DMS79 treated with DMSO at 0.1 percent for 48 hours (cell line): ENCODE data around the gene MKX.
A peak's percentile ranks its signal among the peaks of the same experiment; 100 is the strongest.

ENCODE experiments used
- DNase-seq: peaks from one replicate; lab custom pipeline; 2025; lab: John Stamatoyannopoulos, UW

The MKX gene

DNA sequence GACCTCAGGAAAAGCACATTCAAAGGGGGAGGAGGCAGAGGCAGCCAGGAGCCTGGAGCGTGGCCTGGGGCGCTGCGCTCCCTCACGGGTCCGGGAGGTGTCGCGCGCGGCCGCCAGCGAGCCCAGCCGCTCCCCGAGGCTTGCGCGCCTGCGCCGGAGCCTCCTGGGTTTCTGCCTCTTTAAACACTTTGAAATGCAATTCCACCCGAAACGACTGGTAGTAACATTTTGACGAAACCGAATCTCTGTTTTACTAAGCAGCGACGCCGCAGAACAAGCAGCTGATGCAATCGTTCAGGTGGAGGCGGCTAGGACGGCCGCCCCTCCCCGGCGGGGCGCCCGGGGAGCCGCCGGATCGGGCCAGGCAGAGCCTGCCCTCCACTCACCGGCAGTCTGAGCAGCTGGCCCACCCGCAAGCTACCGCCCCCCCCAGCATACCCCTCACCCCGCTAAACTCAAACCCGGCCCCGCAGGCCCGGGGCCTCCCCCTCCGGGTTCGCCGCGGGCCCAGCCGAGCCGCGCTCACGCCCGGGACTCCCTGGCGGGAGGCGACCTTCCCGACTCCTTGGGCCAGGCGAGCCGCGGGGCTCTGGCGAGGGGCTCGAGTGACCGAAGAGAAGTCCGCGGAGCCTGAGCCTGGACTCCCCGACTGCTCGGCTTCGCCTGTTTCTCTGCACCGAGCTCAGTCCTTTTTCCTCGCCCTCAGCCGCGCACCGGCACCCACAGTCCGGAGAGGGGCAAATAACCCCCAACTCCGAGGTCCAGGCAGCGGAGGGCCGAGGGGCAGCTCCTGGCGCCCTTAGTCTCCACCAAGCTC lies 3.2 kb downstream of the MKX start:
- DNase-seq = peak; percentile 24

DNA sequence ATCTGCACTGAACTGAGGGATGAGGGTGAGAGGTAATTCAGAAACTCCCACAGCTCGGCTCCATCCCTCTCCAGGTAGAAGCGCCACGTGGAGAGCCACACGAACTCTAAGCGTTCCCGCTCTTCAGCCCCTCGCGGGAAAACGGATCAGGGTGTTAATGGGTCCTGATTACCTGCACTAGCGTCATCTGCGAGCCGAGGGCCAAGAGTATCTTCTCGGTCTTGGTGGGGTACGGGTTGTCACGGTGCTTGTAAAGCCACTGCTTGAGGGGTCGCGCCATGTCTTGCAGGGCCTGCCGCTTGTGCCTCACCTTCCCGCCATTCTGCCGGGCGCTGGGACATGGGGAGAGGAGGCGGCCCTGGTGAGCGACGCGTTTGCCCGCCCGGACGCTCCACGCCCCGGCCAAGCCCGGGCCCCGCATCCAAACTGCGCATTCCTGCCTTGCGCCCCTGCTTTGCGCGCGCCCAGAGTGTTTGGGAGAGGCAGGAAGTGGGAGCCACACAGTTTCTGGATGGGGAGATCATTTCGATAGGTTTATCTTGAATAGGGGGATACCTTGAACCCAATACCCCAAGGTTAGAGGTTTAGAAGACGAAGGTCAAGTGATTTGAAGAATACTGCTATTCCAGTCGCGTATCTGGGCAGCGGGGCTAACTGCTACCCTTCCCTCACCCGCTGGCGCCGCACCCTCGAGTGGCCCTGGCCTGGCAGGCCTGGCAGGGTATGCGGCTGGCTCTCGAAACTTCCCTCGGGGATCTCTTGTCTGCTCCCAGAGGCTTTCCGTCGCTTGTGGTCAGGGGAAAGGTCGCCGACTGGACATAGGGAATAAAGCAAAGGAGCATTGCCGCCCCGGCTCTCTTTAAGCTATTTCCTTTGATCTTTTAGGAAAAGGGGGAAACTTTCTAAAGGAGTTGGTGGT lies 4.2 kb downstream of the MKX start:
- no peak for DNase-seq

DNA sequence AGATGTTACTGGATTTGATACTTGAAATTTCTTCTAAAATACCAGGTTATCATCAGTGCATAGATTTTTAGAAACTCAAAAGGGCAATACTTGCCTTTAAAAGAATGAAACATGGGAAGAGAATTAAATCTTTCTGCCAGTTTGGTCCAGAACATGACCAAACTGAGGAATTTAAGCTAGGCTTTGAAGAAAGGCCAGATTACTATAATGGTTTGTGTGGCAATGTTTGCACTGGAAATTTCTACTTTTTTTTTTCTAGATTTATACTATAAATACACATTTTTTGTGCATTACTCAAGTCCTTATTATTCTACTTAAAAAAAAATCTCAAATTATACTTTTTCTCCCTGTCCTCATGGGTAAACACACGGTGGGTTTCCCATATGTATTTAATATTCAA lies 9.2 kb downstream of the MKX start:
- DNase-seq = no peak

DNA sequence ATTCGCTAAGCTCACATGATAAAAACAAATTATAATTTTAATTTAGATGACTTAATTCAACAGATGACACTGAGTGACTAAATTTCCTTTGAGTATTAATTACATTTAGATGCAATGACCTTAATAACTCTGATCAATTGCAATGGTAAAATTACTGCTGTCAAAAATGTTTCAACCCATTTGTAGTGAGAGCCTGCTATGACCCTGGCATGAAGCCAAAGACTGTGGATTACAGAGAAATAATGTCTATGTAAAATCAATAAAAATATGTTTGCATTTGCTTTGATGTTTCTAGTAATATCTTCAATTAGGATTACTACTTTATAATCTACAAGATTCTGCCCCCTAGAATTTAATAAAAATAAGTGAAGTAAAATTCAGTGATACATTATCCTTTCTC lies 15.6 kb downstream of the MKX start:
- DNase-seq = no peak

DNA sequence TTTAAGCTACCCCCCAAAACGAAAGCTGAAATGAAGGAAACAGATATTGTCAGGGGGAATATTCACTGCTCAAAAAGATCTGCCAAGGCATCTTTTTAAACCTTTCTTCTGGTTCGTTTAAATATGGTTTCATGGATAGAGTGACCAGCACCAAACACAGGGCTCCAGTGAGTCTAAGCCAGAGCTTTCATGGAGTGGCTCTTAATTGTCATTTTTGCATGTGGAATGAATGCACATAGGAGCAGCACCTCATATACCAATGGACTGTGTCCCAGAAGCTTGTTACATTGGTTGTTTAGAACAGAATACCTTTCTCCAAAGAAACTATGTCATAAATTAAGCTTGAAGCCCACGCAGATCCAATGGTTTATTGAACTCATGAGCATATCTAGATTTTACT lies 17.3 kb downstream of the MKX start:
- DNase-seq = no peak

DNA sequence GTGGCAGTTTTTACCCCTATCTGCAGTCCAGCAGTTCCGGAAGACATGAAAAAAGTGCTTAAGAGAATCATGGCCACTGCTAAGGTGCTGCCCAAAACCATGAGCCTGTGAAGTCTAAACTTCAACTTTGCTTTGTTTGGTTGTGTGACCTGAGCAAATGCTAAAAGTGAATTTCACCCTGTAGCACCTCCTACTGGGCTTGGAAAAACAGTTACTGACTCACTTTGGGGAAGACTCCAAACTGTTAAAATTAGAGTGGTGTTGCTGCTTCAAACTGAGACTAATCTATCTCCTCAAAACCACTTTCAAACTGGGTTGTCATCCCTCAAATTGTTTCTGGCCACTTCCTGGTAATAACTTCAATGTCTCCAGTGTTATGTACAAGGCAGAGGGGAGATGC lies 21.3 kb downstream of the MKX start:
- no peak for DNase-seq

DNA sequence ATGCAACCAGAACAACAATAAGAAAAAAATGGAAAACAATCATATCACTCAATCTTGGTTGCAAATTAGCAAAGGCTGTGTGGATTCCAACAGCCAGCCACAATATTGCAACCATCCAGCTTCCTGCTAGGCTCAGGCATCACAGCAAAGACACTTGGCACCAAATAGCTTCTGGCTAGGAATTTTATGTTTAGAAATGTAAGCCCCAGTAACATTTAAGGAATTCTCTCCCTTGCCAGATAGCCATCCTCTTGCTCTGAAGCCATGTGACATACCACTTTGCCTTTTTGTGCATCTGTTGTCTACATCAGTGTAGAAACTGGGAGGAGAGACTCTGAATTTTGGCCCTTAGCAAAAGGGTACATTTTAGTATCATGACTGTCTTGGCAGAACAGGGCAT lies 22.2 kb downstream of the MKX start:
- no peak for DNase-seq

DNA sequence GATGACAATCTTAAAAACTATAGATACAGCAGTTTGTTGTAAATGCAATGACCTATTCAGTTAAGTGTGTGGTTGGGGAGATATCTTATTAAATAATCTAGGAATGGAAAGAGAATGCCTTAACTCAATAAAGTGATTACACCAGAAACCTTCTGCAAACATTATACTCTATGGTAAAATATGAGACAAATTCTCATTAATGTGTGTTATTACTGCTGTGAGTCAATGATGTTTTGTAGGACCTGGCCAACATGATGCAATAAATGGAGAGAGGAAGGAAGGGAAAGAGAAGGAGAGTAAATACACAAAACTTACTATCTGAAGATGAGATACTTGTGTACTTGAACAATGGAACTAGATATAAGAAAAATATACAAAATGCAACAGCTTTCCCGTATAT lies 25.1 kb downstream of the MKX start:
- no peak for DNase-seq

DNA sequence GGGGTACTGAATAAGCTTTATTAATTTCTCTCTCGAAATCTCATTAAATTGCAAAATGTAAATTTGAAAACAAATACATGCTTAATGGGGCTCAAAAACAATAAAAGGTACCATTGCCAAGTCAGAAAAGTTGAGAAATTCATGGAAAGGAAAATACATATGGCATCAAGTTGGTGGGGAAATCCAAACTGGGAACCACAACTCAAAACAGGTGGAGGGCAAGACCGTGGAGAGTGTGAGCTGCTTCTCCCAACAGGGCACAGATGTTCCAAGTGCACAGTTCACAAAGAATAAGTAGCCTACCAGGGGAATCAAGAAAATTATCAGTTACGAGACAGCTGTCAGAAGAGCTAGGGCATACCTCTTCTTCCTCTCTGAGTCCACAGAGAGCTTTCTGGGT lies 26.6 kb downstream of the MKX start:
- DNase-seq = no peak

DNA sequence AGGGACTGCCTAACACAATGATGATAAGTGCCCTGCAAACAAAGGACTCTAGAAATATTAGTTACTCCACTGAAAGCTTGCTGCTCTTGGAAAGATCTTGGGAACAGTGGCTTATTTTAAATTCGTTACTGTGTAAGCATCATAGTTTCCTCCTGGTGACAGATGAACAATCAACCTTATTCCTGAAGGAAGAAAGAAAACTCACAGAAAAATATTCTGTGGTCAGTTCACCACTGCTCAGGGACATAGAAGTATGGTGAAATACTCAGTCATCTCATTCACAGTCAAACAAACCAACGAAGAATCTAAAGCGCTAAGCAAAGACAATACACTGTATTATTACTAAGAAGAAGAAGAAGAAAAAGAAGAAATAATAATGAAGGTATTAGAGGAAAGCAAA lies 27.8 kb downstream of the MKX start:
- no peak for DNase-seq

DNA sequence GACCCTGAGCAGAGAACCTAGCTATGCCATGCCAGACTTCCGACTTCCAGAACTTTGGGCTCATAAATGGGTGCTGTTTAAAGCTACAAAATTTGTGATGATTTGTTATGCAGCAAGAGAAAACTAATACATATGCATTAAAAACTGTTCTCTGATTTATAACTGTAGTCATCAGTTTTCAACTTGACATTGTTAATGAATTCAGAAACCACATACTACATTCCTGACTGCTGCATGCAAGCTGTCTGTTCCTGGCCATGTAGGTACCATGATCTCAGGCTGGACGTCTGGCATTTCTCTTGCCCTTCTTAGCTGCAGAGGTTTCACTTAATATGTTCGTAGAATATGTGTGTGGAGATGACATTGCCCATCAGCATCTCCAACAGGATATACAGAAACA lies 28.4 kb downstream of the MKX start:
- no peak for DNase-seq

DNA sequence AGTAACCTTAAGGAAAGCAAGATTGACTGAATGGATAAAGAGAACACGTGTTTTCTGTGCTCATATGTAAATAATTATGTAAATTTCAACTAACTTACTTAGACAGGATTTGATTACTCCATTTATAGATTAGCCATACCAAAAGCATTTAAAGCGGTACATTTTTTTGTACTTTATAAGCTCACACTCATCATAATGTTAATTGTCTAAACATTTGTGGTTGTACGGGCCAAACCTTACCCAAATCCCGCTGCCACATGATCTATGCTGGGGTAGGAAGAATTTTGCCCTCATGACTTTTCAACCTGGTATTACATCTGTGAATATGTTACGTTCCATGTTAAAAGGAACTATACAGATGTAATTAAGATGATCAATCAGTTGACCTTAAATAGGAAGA lies 29.1 kb downstream of the MKX start:
- DNase-seq = no peak

DNA sequence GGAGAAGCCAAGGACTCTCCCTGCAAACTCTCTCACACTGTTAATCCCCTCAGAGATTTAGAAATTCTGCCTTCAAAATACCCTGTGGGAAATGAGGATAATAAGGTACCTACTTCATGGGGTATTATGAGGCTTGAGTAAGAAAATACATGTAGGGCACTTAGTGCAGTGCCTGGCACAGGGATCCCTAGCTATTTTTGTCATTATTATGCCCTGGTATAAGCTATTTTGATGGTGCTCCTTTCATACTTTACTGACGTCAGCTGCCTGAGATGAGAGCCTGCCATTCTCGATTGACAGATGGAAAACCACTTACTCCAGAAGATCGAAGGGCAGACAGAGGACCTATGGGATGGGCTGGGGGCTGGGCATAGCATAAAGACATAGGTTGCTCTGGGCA lies 30.1 kb downstream of the MKX start:
- no peak for DNase-seq

DNA sequence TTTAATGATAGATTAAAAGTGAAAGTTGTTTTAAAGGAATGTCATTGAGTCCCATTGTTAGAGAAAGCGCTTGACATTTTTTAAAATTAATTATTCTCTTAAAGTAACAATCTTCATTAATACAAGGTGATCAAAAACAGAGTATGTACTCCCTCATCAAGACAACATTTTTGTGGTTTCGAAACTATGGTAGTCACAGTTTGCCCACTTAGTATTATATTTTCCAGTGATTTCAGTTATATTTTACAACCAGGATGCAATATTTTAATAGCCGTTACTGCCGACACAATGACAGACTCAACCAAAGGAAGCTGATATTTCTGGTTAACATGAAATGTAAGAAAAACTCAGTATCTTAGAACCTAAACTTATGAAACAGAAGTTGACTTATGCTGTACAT lies 31.3 kb downstream of the MKX start:
- DNase-seq = no peak

DNA sequence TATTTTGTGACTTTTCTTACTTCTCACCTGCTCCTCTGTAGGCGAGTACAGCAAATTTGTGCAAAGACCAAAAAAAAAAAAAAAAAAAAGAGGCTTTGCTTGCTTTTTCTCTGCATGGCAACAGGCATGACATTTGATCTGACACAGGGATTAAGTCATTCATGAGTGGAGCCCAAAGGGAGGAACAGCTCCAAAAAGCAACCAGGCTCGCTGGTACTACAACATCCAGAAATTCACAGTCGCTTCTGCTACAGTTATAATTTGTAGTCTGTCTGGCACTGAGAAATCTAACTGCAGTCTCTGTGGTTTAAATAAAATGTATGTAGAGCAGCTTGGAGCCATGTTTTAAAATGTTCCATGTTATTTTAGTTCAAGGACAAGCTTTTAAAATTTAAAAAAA lies 31.7 kb downstream of the MKX start:
- no peak for DNase-seq

DNA sequence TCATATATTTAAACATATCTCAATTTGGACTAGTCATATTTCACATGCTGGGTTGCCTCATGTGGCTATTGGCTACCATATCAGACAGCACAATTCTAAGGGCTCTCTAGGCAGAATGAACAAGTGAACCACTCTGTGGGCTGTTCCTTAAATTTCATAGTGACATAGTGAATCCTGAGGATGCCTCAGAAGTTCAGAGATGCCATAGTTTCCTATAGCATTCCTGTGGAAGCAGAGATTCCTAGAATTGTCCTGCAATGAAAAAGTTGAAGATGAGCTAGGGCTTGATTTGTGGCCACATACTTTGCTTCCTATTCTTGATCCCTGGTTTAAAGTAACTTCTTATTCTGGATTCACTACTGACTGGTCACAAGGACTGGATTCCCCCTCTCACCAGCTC lies 35.6 kb downstream of the MKX start:
- DNase-seq = no peak

DNA sequence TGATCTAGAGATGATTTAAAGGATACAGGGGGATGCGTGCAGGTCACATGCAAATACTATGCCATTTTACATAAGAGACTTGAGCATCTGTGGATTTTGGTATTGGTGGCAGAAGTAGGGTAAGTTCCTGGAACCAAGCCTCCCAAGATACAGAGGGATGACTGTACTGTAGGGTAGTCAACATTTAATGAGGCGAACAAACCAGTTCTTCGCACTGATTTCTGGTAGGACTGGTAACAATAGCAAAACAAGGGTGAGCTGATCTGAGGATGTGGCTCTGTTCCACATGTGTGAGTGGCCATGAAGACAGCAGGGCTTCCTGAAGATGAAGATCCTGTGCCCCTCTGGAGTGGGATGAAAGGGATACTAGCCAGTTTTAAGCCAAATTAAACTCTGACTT lies 36.3 kb downstream of the MKX start:
- no peak for DNase-seq

DNA sequence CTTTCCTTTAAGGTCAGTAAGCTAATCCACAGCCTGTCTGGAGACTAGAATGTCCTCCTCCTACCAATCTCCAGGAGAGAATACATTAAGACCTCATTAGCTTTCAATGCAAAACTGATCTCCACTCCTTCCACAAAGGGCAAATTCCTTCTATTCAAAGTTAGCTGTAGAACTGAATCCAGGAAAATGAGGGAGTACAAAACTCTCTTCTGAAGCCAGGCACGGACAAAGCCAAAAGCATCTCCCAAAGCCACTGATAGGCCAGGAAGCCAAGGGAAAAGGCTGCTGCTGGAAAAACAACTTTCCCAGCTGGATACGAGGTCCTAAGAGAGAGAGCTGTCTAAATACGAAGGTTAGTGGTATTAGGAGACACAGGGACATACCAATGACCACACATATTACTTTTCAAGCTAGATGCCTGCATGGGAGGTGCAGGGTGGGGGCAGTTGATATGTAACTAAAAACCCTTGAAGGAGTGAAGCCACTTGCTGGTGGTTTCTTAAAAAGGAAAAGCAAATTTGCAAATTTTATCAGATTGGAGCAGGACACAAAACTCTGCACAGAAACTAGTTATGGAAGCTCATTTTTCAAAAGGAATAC lies 43.6 kb downstream of the MKX start:
- DNase-seq = no peak

DNA sequence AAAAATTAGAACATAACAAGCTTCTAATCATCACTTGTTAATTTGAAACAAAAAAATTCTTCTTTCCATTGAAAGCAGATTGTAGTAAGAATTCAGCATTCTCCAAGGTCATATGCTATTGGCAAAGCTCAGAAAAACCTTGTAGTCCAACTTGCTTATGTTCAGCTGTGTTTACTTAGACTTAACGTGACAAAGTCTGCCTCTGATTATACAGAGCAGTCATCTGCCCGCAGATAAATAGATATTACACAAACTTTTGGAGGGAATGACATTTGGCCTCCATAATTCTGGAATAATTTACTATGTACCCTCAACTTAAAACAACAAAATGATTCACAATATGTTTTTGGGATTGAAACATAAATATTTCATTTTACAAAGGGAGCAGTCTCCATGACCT lies 45.8 kb downstream of the MKX start:
- no peak for DNase-seq

DNA sequence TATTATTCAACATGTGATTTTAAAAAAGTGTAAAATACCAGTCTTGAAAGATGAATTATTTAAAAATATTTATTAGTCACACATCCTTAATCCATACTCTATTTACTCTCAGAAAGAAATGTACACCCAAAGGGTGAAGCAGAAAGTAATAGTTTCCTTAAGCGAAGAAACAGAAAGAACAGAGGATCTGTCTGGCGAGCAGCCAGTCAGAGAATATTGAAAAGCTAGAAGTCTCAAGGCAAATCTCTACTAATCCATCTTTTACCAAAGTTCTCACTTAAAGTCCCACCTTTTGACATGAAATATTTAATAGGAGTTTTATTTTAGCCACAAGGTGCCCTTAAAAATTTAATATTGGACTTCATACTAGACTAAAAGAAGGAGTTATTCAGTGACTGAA lies 46.7 kb downstream of the MKX start:
- DNase-seq = no peak

DNA sequence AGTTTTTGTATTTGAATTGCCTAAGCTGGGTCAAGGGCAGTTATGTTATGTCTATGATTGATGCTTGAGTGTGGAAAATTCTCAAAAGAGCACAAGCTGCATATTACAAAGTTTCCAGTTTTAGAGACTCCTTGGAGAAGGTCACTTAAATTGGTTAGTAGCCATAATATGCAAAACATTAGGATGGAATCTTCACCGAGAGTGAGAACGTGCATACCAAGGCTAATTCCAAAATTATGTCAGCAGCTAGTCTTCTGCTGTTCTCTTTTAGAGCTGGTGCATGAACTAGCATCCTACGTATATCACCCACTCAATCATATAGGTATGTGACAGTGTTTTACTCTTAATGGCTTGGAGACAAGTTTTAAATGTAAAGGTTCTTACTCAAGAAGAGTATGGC lies 49.2 kb downstream of the MKX start:
- DNase-seq = no peak

DNA sequence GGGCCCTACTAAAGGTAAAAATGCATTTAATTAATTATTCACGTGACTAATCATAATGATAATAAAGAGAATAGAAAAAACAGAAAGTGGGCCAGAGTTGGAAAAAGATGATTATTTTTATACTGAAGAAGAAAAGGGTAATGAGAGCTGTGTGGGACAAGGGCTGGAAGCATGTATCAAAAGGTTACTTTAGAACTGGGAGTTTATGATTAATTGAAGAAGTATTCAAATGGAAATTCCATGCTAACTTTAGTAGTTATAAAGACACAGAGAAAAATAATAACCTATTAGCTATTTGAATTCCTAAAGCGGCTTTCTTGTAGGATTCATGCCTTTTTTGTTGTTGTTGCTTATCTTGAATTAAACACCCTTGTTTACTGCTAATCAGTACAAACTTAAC lies 49.9 kb downstream of the MKX start:
- no peak for DNase-seq

DNA sequence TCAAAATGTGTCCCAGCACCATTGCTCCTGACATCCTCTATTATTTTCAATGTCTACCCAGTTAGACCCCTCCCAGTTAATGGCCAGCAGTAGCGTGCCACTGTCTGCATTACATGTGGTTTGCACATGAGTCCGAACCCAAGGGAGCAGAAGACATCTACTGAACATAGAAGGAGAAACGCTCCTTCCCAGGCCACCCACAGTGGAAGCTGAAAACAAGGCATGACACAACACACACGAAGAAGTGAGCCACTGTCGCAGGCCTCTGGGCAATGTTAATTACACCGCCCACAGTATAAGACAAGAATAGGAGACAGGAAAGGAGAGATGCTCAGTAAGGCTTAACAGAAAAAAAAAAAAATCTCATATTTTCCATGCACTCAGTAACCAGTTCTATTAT lies 50.5 kb downstream of the MKX start:
- no peak for DNase-seq
